ENCODE results near the gene XYLT1.

XYLT1 gene

DNA sequence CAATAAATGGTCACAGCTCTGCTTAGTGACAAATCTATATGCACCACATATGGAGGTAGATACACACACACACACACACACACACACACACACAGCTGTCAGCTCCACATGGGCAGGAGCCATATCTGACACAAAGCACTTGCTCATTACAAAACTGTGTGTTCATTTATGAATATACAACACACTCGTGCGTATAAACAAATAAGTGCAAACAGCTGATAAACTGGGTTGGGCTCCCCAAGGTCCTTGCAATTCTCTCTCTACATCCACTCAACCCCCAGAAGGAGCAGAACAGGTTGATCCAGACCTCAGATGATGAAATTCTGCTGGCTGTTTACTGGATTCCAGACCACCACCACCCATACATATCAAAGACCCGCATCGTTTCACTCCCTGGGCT lies 140.7 kb downstream of the XYLT1 start:
- H3K27me3 ChIP-seq (replicated peaks), result no peaks in the 10 kb centered on the region
- in situ Hi-C loops (cut with HindIII; ENCODE audit: low pct_ligation_motif_present, low sequenced_read_pairs), result no loop called here
- no peak overlapping the region for H3K27ac ChIP-seq
- no peak overlapping the region for H3K4me3 ChIP-seq (ENCODE audit: low read depth, low read length)
- H3K36me3 ChIP-seq (replicated peaks), result no peaks in the 10 kb centered on the region
- no peak for DNase-seq
- TF ChIP-seq, protein P1, sequence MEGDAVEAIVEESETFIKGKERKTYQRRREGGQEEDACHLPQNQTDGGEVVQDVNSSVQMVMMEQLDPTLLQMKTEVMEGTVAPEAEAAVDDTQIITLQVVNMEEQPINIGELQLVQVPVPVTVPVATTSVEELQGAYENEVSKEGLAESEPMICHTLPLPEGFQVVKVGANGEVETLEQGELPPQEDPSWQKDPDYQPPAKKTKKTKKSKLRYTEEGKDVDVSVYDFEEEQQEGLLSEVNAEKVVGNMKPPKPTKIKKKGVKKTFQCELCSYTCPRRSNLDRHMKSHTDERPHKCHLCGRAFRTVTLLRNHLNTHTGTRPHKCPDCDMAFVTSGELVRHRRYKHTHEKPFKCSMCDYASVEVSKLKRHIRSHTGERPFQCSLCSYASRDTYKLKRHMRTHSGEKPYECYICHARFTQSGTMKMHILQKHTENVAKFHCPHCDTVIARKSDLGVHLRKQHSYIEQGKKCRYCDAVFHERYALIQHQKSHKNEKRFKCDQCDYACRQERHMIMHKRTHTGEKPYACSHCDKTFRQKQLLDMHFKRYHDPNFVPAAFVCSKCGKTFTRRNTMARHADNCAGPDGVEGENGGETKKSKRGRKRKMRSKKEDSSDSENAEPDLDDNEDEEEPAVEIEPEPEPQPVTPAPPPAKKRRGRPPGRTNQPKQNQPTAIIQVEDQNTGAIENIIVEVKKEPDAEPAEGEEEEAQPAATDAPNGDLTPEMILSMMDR (IDR thresholded peaks at IDR 0.05; ENCODE audit: low read depth, low read length, missing control alignments), result no peak

DNA sequence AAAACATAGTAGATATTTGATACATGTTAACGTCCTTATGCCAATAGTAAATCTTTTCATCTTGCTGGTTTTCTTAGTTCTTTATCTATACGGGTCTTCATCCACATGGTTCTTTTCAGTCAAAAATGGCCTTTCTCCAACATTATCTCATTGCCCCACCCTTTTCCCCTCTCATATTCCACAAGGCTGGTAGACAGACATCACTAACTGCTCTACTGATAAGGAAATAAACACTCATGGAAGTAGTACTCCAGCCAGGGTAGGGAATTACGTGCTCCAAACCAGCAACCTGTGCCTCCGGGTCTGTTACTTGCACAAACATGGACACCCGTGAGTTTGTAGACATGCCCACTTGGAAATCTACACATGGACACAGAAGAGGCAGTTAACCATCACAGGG lies 141.4 kb downstream of the XYLT1 start:
- Histone ChIP-seq H3K4me3 (ENCODE audit: low read depth, low read length) (no peak overlapping the region), H3K27ac (no peak overlapping the region), H3K36me3 (replicated peaks) (no peaks in the 10 kb centered on the region), H3K27me3 (replicated peaks) (no peaks in the 10 kb centered on the region)
- in situ Hi-C loops (cut with HindIII; ENCODE audit: low pct_ligation_motif_present, low sequenced_read_pairs), result no loop called here
- TF ChIP-seq, protein P1 (IDR thresholded peaks at IDR 0.05; ENCODE audit: low read depth, low read length, missing control alignments), result no peak
- no peak for DNase-seq

DNA sequence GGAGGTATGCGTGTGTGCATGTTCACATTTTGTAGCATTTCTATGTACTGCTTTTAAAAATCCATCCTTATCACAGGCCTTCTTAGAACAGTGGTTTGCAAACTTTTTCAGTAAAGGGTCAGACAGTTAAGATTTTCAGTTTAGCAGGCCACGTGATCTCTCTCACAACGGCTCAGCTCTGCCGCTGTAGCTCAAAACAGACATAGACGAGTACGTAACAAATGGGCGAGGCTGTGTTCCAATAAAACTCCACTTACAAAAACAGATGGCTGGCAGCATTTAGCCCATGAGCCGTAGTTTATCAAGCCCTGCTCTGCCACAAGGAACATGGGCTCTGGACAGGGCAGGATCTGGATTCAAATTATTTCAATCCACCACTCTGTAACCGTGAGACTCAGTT lies 141.8 kb downstream of the XYLT1 start:
- Histone ChIP-seq H3K27me3 (replicated peaks) (no peaks in the 10 kb centered on the region), H3K36me3 (replicated peaks) (no peaks in the 10 kb centered on the region), H3K4me3 (ENCODE audit: low read depth, low read length) (no peak overlapping the region), H3K27ac (no peak overlapping the region)
- no peak for DNase-seq
- TF ChIP-seq, protein P1 (IDR thresholded peaks at IDR 0.05; ENCODE audit: low read depth, low read length, missing control alignments), result no peak
- in situ Hi-C loops (cut with HindIII; ENCODE audit: low pct_ligation_motif_present, low sequenced_read_pairs), result no loop called here

DNA sequence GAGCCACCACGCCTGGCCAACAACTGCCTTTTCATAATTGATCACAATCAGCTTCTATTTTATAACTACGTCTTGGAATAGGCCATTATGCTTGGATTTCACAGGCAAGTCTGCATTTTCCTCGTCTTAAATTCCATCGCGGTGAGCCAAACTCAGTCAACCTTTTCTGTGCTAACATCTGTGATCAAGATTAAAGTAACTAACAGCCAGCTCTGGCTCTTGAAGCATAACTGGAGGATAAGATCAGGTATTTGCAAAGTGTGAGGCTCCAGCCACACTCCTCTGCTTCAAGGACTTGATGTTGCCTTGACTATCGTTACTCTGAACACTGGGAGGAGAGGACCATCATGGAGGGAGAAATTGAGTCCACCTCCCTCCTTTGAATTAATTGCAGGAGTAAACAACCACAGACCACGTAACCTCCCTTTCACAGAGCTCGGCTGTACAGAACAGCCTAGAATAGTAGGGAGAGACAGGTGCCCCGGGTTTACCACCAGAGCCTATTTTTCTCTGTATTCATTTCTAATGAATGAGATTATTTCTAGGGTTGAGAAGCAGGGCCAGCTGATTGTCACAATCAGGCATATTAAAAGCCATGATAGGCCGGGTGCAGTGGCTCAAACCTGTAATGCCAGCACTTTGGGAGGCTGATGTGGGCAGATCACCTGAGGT lies 143.0 kb downstream of the XYLT1 start:
- Histone ChIP-seq H3K27ac (no peak overlapping the region), H3K4me3 (ENCODE audit: low read depth, low read length) (no peak overlapping the region), H3K36me3 (replicated peaks) (no peaks in the 10 kb centered on the region), H3K27me3 (replicated peaks) (no peaks in the 10 kb centered on the region)
- in situ Hi-C loops (cut with HindIII; ENCODE audit: low pct_ligation_motif_present, low sequenced_read_pairs), result no loop called here
- TF ChIP-seq, protein P1 (IDR thresholded peaks at IDR 0.05; ENCODE audit: low read depth, low read length, missing control alignments), result no peak
- DNase-seq, result no peak

DNA sequence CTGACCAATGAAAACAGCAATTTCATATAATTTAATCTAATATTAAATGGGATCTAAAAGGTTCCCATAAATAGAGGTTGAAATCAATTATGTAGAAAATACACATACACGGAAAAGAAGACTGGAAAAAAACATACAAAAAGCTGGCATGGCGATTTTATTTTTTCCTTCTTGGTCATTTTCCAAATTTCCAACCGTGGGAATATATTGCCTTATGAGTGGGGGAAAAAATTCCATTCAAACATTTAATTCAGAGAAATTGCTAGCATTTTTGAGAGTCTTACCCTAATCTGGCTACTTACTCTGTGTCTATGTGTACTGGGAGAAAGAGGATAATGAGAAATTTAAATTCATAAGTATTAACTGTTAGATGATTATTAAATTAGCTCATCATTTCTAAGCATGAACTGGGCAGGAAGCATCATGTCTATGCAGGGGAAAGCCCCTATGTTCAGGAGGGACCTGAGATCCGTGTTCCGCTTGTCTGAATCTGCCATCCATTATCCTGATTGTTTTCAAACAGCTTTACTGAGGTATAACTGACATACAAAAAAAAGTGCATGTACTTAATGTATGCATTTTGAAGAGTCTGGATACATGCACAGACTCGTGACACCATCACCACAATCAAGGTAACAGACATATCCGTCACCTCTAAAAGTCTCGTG lies 145.2 kb downstream of the XYLT1 start:
- Histone ChIP-seq H3K36me3 (replicated peaks) (no peaks in the 10 kb centered on the region), H3K4me3 (ENCODE audit: low read depth, low read length) (no peak overlapping the region), H3K27me3 (replicated peaks) (no peaks in the 10 kb centered on the region), H3K27ac (no peak overlapping the region)
- in situ Hi-C loops (cut with HindIII; ENCODE audit: low pct_ligation_motif_present, low sequenced_read_pairs), result no loop called here
- DNase-seq, result no peak
- TF ChIP-seq, protein P1 (IDR thresholded peaks at IDR 0.05; ENCODE audit: low read depth, low read length, missing control alignments), result no peak

Data from brain microvascular endothelial cell (primary cell).